Upper lobe of left lung (tissue), 6 donors: ENCODE data around the gene NDUFB7. TPM values are rescaled to one million over a fixed set of nuclear protein-coding genes. Genes with fewer than 3 reads are reported as not detected.
A peak's percentile ranks its signal among the peaks of the same experiment; 100 is the strongest.

Source experiments
- ATAC-seq, 2 donors: fragments of 200-7000 bp; cut with Tn5 transposase; one replicate each; pipeline ENCODE4 v1.9.1; 2022; ENCODE audit warnings: mild to moderate bottlenecking in 2 of 2, moderate library complexity in 2 of 2; ENCODE audit not compliant: low FRiP score in 2 of 2
- DNase-seq, 2 donors: peaks; one replicate each; pipeline ENCODE4 v3.0.0-alpha.2; 2019 to 2020
- H3K27ac ChIP-seq, 4 donors: fragments of 200-600 bp; sonication (generic); one replicate each; pipeline ENCODE4 v1.5.1; 2016 to 2019
- H3K27me3 ChIP-seq, 4 donors: fragments of 200-600 bp; sonication (generic); one replicate each; pipeline ENCODE4 v1.5.1; 2017 to 2019
- H3K36me3 ChIP-seq, 4 donors: fragments of 200-600 bp; sonication (generic); one replicate each; pipeline ENCODE4 v1.5.1; 2016 to 2019
- H3K4me1 ChIP-seq, 4 donors: fragments of 200-600 bp; sonication (generic); one replicate each; pipeline ENCODE4 v1.5.1; 2018 to 2019
- H3K4me3 ChIP-seq, 4 donors: fragments of 200-600 bp; sonication (generic); one replicate each; pipeline ENCODE4 v1.5.1; 2017 to 2019; ENCODE audit warnings: mild to moderate bottlenecking in 2 of 4, moderate library complexity in 1 of 4
- H3K9me3 ChIP-seq, 4 donors: fragments of 200-600 bp; sonication (generic); one replicate each; pipeline ENCODE4 v1.5.1; 2018 to 2019
- EP300 ChIP-seq, 4 donors: sonication (generic); formaldehyde crosslinking; IDR thresholded peaks; one replicate each; pipeline ENCODE4 v1.5.1; 2017; ENCODE audit warnings: antibody characterized with exemption in 4 of 4, control low read depth in 2 of 4
- POLR2A ChIP-seq, 4 donors: fragments of 450-650 bp; IDR thresholded peaks; one replicate each; pipeline ENCODE4 v1.5.1; 2016 to 2017; ENCODE audit warnings: antibody characterized with exemption in 4 of 4, mild to moderate bottlenecking in 2 of 4
- POLR2AphosphoS5 ChIP-seq, 2 donors: sonication (generic); formaldehyde crosslinking; IDR thresholded peaks; one replicate each; pipeline ENCODE4 v1.5.1; 2017; ENCODE audit warnings: antibody characterized with exemption in 2 of 2
- WGBS, 2 donors: methylation state at CpG; one replicate each; pipeline ENCODE4 v1.1.5; 2017 to 2018; 5-methylcytosine and 5-hydroxymethylcytosine counted together
- small RNA-seq, 4 donors: library from RNA; depleted of rRNA; stranded (forward); fragments of <200 nt; gene quantifications; one replicate each; pipeline ENCODE3, GENCODE V24; 2016
- total RNA-seq, 6 donors: library from RNA; depleted of rRNA in 4 of 6; stranded (reverse); fragments of >200 nt in 4 of 6; gene quantifications; one replicate each; pipeline versions ENCODE4 v1.1.0 to v1.2.1, GENCODE V29; 2016 to 2021
- TF ChIP-seq, protein P1 (sequence below), 6 experiments: fragments of 450-650 bp in 4 of 6; fragments of 200-600 bp in 2 of 6; sonication (generic) in 2 of 6; IDR thresholded peaks; one replicate each; pipeline ENCODE4 v1.5.1; 2016 to 2019; ENCODE audit warnings: antibody characterized with exemption in 6 of 6
- donor health status: DM: no; HTN: no; CAD: no; lungs with moderate emphysema.
- donor health status: DM: no; HTN: yes; CAD: no; lungs with severe emphysema.

The NDUFB7 gene
- total RNA-seq, 6 donors from 2014 or later: 124 to 350 (median 171) TPM

DNA sequence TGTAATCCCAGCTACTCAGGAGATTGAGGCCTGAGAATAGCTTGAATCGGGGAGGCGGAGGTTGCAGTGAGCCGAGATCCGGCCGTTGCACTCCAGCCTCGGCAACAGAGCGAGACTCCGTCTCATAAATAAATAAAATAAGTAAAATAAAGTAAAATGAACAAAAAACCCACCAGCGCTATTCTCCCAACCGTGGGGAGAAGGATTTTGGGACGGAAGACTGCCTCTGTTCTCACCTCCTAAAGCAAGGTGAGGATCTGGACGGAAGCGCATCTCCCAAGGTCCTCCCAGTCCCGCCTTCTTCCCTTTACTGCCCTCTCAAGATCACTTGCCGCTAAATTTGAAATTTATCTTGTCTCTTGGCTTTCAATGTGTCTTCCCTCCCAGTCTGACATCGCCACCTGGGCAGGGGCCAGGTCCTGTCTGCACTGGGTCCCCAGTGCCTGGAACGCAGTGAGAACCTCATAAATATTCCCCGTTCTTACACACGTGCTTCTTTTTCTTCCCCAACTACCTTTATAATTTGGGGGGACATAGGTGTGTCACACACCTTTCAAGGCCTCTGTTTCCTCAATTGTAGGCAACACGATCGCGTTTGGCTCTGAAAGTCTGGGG, 52.5 kb downstream of the NDUFB7 start:
- peak in 1 of 2 donors; percentile 17 for DNase-seq
- no peak for TF ChIP-seq EP300 (IDR thresholded peaks at IDR 0.05)
- TF ChIP-seq POLR2AphosphoS5 (IDR thresholded peaks at IDR 0.05): no peak
- no peak for TF ChIP-seq POLR2A (IDR thresholded peaks at IDR 0.05)
- TF ChIP-seq, protein P1, sequence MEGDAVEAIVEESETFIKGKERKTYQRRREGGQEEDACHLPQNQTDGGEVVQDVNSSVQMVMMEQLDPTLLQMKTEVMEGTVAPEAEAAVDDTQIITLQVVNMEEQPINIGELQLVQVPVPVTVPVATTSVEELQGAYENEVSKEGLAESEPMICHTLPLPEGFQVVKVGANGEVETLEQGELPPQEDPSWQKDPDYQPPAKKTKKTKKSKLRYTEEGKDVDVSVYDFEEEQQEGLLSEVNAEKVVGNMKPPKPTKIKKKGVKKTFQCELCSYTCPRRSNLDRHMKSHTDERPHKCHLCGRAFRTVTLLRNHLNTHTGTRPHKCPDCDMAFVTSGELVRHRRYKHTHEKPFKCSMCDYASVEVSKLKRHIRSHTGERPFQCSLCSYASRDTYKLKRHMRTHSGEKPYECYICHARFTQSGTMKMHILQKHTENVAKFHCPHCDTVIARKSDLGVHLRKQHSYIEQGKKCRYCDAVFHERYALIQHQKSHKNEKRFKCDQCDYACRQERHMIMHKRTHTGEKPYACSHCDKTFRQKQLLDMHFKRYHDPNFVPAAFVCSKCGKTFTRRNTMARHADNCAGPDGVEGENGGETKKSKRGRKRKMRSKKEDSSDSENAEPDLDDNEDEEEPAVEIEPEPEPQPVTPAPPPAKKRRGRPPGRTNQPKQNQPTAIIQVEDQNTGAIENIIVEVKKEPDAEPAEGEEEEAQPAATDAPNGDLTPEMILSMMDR (IDR thresholded peaks at IDR 0.05): no peak
- H3K4me3 ChIP-seq: peak overlapping the region in 2 of 4 donors; percentile 24 to 92
- ATAC-seq: no peak
- H3K27ac ChIP-seq: peak overlapping the region; percentile 96 to 100 (median 100)
- H3K36me3 ChIP-seq: peaks cover 15 to 24% (median 21%) of the 10 kb centered on the region in 4 donors
- no peaks in the 10 kb centered on the region for H3K27me3 ChIP-seq
- peaks cover 35 to 42% (median 39%) of the 10 kb centered on the region in 4 donors for H3K4me1 ChIP-seq
- H3K9me3 ChIP-seq: no peaks in the 10 kb centered on the region
- 93 to 94% methylated on average over 22 of the region's 22 CpGs for WGBS, 2 donors

DNA sequence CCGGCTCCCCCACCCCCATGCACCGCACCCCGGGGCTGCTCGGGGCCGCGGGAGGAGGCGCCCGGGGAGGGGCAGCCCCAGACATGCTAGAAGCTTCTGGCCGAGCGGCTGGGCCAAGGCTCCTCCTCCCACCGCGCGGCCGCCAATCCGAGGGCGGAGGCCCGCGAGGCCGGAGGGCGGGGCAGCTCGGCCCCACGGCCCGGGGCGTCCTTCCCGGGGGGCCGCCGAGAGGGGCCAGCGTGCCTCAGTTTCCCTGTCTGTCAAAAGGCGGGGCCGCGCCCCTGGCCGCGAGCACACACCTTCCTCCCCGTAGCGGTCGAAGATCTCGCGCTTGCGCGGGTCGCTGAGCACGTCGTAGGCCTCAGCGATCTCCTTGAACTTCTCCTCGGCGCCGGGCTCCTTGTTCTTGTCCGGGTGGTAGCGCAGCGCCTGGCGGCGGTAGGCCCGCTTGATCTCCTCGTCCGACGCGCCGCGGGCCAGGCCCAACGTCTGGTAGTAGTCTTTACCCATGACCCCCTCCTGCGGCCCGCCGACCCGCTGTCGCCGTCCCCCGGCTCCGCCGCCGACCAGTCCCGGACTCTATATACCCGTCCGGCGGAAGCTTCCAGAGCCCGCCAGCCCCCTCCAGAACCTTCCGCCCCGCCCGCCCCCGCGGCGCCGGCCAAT, 53.9 kb downstream of the NDUFB7 start, which contains the start of gene DNAJB1:
TSS of gene DNAJB1 (minus strand) at position 558 of the 666 bp plus-strand sequence. CDS start at position 510, 48 bp downstream.
- H3K27ac ChIP-seq: peak within 1 kb of the TSS; percentile 100
- 0% methylated on average over 1 to 22 of the region's 82 CpGs for WGBS, 2 donors
- peaks cover 38 to 52% (median 47%) of the 10 kb centered on the region in 4 donors for H3K4me1 ChIP-seq
- peaks cover 15 to 35% (median 26%) of the 10 kb centered on the region in 4 donors for H3K36me3 ChIP-seq
- peak within 1 kb of the TSS; percentile 74 to 97 (median 88) for H3K4me3 ChIP-seq
- no peaks in the 10 kb centered on the region for H3K9me3 ChIP-seq
- peak; percentile 92 to 96 for DNase-seq
- TF ChIP-seq POLR2AphosphoS5 (IDR thresholded peaks at IDR 0.05) (peak; percentile 85 to 98), POLR2A (IDR thresholded peaks at IDR 0.05) (peak; percentile 98 to 100 (median 99)), EP300 (IDR thresholded peaks at IDR 0.05) (peak in 1 of 4 donors; percentile 60)
- TF ChIP-seq, protein P1 (IDR thresholded peaks at IDR 0.05): peak in 3 of 6 experiments; percentile 22 to 37 (median 25)
- peak; percentile 87 to 91 for ATAC-seq
- H3K27me3 ChIP-seq: no peaks in the 10 kb centered on the region

DNA sequence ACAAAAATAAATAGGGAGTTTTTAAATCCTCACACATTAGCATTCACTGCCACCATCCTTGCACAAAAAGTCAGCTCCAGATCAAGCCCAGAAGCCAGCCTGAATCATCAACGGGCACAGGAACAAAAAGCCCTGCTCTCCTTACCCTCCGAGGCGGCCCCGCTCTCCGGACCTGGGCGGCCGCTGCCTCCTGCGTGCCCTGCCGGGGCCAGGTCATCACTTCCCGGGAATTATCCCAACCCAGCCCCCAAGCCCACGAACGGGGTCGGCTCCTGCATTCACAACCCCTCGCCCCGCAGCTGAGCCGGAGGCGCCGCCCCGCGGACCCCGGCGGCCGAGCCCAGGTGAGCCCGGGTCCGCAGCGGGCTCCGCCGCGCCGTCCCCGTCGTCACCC, 54.4 kb downstream of the NDUFB7 start:
- Histone ChIP-seq H3K4me3 (peak overlapping the region; percentile 74 to 97 (median 88)), H3K36me3 (peaks cover 15 to 35% (median 26%) of the 10 kb centered on the region in 4 donors), H3K4me1 (peaks cover 38 to 52% (median 48%) of the 10 kb centered on the region in 4 donors), H3K27ac (peak overlapping the region; percentile 100), H3K9me3 (no peaks in the 10 kb centered on the region), H3K27me3 (no peaks in the 10 kb centered on the region)
- WGBS, 2 donors: 0 to 2% methylated on average over 8 to 29 of the region's 32 CpGs
- peak in 1 of 2 donors; percentile 0 for ATAC-seq
- no peak for DNase-seq
- TF ChIP-seq POLR2A (IDR thresholded peaks at IDR 0.05) (no peak), POLR2AphosphoS5 (IDR thresholded peaks at IDR 0.05) (no peak), EP300 (IDR thresholded peaks at IDR 0.05) (no peak)
- TF ChIP-seq, protein P1 (IDR thresholded peaks at IDR 0.05): no peak

DNA sequence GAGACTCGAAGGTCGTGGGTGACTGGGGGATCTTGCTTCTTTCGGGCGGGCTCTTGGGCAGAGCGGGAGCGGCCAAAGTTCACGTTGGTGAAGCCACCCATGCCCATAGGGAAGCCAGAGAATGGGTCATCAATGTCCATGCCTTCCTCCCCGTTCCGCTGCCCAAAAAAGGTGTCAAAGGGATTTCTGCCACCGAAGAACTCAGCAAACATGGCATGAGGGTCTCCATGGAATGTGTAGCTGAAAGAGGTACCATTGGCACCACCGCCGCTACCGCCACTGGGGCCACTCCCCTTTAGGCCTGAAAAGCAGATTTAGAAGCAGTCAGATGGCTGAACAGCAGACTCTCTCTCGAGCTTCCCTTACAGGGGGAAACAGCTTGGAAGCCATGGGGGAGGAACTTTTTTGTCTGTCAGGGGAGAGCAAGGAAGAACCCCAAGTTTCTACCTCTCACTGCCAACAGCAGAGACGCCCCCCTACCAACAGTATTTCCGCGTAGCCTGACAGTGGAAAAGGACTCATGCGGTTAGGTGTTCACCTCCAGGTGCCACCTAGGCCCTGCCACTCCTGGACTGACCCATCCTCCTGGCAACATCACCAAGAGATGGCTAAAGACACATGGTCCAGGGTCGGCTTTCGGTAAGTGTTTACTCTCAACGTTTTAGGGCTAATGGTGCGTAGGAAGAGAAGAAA, 55.0 kb downstream of the NDUFB7 start:
- Histone ChIP-seq H3K9me3 (no peaks in the 10 kb centered on the region), H3K4me3 (peak overlapping the region; percentile 74 to 97 (median 88)), H3K27ac (peak overlapping the region; percentile 100), H3K36me3 (peaks cover 15 to 35% (median 26%) of the 10 kb centered on the region in 4 donors), H3K27me3 (no peaks in the 10 kb centered on the region), H3K4me1 (peaks cover 38 to 52% (median 48%) of the 10 kb centered on the region in 4 donors)
- TF ChIP-seq POLR2AphosphoS5 (IDR thresholded peaks at IDR 0.05) (no peak), POLR2A (IDR thresholded peaks at IDR 0.05) (no peak), EP300 (IDR thresholded peaks at IDR 0.05) (no peak)
- TF ChIP-seq, protein P1 (IDR thresholded peaks at IDR 0.05): no peak
- ATAC-seq (no peak), DNase-seq (no peak)
- 23 to 25% methylated on average over 17 to 22 of the region's 22 CpGs for WGBS, 2 donors

Small RNA genes within 50 kb of the gene (small RNA-seq; reads per million reads assigned to genes)
- gene RN7SL842P: 0 reads per million in 4 donors

Other genes starting within 250 kb of the NDUFB7 start
- gene ADGRE5, start 190.6 kb downstream of the NDUFB7 start, total RNA-seq: 100 to 1,000 TPM; 123 to 259 (median 227) TPM
- 100 to 1,000 TPM in 2 of 6 donors, 10 to 100 TPM in 4; 47.6 to 189 (median 86.0) TPM for gene DDX39A, start 152.7 kb downstream of the NDUFB7 start, total RNA-seq
- 100 to 1,000 TPM in 5 of 6 donors, 10 to 100 TPM in 1; 95.2 to 278 (median 200) TPM for gene PKN1, start 138.8 kb downstream of the NDUFB7 start, total RNA-seq
- 1 to 10 TPM in 2 of 6 donors, under 1 TPM in 1, not detected in 3; 0.59 to 3.9 (median 1.7) TPM for gene PTGER1, start 96.7 kb downstream of the NDUFB7 start, total RNA-seq
- gene GIPC1, start 75.9 kb downstream of the NDUFB7 start, total RNA-seq: 100 to 1,000 TPM; 103 to 283 (median 152) TPM
- gene DNAJB1, start 53.7 kb downstream of the NDUFB7 start, total RNA-seq: 100 to 1,000 TPM in 3 of 6 donors, 10 to 100 TPM in 3; 33.5 to 137 (median 101) TPM
- gene TECR, start 42.5 kb downstream of the NDUFB7 start, total RNA-seq: 100 to 1,000 TPM in 2 of 6 donors, 10 to 100 TPM in 4; 54.0 to 124 (median 80.6) TPM
- not detected for gene CLEC17A, start 11.0 kb upstream of the NDUFB7 start, total RNA-seq
- 1 to 10 TPM in 4 of 6 donors, under 1 TPM in 1, not detected in 1; 0.76 to 9.6 (median 2.4) TPM for gene ADGRE3, start 102.8 kb upstream of the NDUFB7 start, total RNA-seq
- 10 to 100 TPM; 16.1 to 35.6 (median 20.0) TPM for gene ZNF333, start 118.0 kb upstream of the NDUFB7 start, total RNA-seq
- 10 to 100 TPM; 12.3 to 24.1 (median 18.1) TPM for gene ADGRE2, start 206.5 kb upstream of the NDUFB7 start, total RNA-seq